ENCODE measurements around the gene PSENEN. TPM values are rescaled to one million over a fixed set of nuclear protein-coding genes. Genes with fewer than 3 reads are reported as not detected.
"Not testable (repeated sequence)": the region's sequence is repeated elsewhere in the genome, so short reads cannot be mapped to it uniquely, and the experiment has no call there.

The PSENEN gene
- total RNA-seq, 1 experiment from 2014 or later = 65.0 TPM

DNA sequence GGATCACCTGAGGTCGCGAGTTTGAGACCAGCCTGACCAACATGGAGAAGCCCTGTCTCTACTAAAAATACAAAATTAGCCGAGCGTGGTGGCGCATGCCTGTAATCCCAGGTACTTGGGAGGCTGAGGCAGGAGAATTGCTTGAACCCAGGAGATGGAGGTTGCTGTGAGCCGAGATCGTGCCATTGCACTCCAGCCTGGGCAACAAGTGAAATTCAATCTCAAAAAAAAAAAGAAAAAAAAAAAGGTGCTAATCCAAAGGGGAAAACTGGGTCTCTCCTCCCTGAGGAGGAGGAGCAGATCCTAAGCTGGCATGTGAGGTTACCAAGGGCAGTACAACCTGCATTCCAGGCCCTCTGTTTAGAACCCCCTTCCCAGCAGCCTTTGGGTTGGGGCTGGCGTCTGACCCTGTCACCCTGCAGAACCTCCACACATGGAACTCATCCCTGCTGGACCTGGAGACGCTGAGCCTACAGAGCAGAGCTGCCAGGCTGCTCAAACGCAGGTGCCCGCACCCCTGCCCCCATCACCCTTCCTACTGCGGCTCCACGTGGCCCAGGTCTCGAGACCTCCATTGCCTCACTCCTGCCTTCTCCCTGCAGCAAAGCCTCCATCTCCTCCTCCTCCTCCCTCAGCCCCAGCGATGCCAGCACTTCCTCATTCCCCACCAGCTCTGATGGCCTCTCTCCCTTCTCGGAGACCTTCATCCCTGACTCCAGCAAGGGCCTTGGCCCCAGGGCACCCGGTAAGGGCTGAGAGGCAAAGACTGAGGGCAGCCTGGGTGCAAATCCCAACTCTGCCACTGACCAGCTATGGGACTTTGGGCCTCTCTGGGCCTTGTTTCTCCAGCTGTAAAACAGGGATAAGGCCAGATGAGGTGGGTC lies 19.2 kb downstream of the PSENEN start:
- Mint-ChIP-seq H3K4me1 (ENCODE audit: insufficient read depth, unreplicated experiment) (peaks cover under 1% of the 10 kb centered on the region), H3K27ac (ENCODE audit: low read depth, unreplicated experiment) (no peak overlapping the region), H3K36me3 (ENCODE audit: insufficient read depth, unreplicated experiment) (peaks cover 49% of the 10 kb centered on the region), H3K9me3 (ENCODE audit: unreplicated experiment) (no peaks in the 10 kb centered on the region), H3K27me3 (ENCODE audit: insufficient read depth, unreplicated experiment) (no peaks in the 10 kb centered on the region), H3K4me3 (ENCODE audit: unreplicated experiment) (no peak overlapping the region)
- no peak for DNase-seq (ENCODE audit: unreplicated experiment)
- TF ChIP-seq, protein P1, sequence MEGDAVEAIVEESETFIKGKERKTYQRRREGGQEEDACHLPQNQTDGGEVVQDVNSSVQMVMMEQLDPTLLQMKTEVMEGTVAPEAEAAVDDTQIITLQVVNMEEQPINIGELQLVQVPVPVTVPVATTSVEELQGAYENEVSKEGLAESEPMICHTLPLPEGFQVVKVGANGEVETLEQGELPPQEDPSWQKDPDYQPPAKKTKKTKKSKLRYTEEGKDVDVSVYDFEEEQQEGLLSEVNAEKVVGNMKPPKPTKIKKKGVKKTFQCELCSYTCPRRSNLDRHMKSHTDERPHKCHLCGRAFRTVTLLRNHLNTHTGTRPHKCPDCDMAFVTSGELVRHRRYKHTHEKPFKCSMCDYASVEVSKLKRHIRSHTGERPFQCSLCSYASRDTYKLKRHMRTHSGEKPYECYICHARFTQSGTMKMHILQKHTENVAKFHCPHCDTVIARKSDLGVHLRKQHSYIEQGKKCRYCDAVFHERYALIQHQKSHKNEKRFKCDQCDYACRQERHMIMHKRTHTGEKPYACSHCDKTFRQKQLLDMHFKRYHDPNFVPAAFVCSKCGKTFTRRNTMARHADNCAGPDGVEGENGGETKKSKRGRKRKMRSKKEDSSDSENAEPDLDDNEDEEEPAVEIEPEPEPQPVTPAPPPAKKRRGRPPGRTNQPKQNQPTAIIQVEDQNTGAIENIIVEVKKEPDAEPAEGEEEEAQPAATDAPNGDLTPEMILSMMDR (IDR thresholded peaks at IDR 0.05; ENCODE audit: unreplicated experiment) = no peak
- ChIA-PET POLR2A (no interaction called here), CTCF (no interaction called here)
- intact Hi-C loops (cut with micrococcal nuclease) = no loop called here
- no TSS peak for BruUV-seq (replicated peaks)

DNA sequence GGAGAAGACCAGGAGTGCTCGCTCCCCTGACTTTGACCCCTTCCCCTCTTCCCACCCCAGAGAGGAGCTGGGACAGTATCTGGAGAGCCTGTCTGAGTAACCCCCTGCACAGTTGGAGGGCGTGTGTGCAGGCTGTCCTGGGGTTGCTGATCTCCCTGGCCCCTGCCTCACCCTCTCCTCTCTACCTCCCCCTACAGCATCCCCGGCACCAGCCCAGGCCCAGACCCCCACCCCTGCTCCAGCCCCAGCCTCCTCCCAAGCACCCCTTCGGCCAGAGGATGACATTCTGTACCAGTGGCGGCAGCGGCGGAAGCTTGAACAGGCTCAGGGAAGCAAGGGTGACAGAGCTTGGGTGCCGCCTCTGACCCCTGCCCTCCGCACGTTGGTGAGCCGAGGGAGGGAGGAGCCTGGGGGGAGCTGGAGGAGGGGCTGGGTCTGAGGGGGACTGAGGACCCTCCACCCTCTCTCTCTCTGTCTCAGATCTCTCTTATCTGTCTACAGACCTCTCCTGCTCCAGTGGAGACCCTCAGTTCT lies 21.2 kb downstream of the PSENEN start:
- TF ChIP-seq, protein P1 (IDR thresholded peaks at IDR 0.05; ENCODE audit: unreplicated experiment) = no peak
- POLR2A ChIA-PET = interaction anchor here (0.7 to 1.2 kb wide), 2 partner anchors 18 to 146 kb away, joined by 3 to 4 read pairs; partner anchors contain the start of gene LIN37
- Mint-ChIP-seq H3K27me3 (ENCODE audit: insufficient read depth, unreplicated experiment) (no peaks in the 10 kb centered on the region), H3K36me3 (ENCODE audit: insufficient read depth, unreplicated experiment) (peaks cover 35% of the 10 kb centered on the region), H3K9me3 (ENCODE audit: unreplicated experiment) (no peaks in the 10 kb centered on the region), H3K4me1 (ENCODE audit: insufficient read depth, unreplicated experiment) (no peaks in the 10 kb centered on the region), H3K27ac (ENCODE audit: low read depth, unreplicated experiment) (no peak overlapping the region), H3K4me3 (ENCODE audit: unreplicated experiment) (no peak overlapping the region)
- intact Hi-C loops (cut with micrococcal nuclease) = no loop called here
- no TSS peak for BruUV-seq (replicated peaks)
- CTCF ChIA-PET = no interaction called here
- no peak for DNase-seq (ENCODE audit: unreplicated experiment)

DNA sequence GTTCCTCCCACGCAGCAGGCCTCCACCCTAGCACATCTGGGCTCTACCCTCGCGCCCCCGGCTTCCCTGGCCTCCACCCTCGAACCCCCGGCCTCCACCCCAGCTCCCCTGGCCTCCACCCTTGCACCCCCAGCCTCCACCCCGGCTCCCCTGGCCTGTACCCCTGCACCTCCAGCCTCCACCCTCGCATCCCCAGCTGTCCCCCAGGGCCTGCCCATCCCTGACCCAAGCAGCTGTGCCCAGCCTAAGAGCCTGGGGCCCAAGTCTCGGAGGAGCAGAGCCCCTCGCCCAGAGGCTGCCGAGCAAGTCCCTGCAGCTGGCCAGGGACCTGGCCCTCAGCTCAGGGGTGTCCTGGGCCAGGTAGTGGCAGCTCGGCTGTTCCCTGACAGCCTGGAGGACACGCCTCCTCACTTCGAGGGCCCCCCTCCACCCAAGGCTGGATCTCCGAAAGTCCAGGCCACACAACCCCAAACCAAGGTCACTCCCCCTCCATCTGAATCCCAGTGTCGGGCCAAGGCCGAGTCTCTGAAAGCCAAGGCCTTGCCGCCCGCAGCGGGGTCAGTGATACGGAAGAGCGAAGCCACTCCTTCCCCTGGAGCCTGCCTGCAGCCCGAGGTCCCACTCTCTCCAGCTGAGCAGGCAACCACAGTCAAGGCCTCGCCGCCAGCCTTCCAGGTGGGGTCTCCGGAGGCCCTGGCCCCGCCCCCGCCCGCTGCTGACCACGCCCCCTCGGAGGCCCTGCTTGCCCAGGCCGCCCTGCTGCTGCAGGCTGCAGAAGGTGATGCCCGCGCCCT lies 22.0 kb downstream of the PSENEN start:
- intact Hi-C loops (cut with micrococcal nuclease) = no loop called here
- ChIA-PET POLR2A (interaction anchor here (1.2 kb wide), 1 partner anchor 19 kb away, joined by 4 read pairs; the partner anchor contains the start of gene LIN37), CTCF (interaction anchor here (0.8 kb wide), 1 partner anchor 119 kb away, joined by 3 read pairs; the partner anchor contains the start of gene COX6B1)
- no TSS peak for BruUV-seq (replicated peaks)
- no peak for DNase-seq (ENCODE audit: unreplicated experiment)
- Mint-ChIP-seq H3K27ac (ENCODE audit: low read depth, unreplicated experiment) (no peak overlapping the region), H3K27me3 (ENCODE audit: insufficient read depth, unreplicated experiment) (no peaks in the 10 kb centered on the region), H3K4me3 (ENCODE audit: unreplicated experiment) (no peak overlapping the region), H3K9me3 (ENCODE audit: unreplicated experiment) (no peaks in the 10 kb centered on the region), H3K36me3 (ENCODE audit: insufficient read depth, unreplicated experiment) (peaks cover 27% of the 10 kb centered on the region), H3K4me1 (ENCODE audit: insufficient read depth, unreplicated experiment) (no peaks in the 10 kb centered on the region)
- TF ChIP-seq, protein P1 (IDR thresholded peaks at IDR 0.05; ENCODE audit: unreplicated experiment) = no peak

DNA sequence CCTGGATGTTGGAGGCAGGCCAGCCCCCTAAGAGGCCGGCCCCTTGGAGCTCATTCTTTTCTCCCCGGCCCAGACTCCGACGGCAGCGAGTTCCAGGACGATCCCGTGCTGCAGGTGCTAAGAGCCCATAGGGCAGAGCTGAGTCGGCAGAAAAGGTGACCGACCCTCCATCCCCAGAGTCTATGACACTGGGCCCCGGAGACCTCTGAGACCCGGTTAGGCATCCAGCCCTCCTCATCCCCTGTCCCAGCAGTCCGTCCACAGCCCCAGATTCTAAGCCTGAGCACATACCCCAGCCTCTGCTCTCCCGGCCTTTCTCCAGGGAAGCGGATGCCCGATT lies 22.6 kb downstream of the PSENEN start:
- no peak for DNase-seq (ENCODE audit: unreplicated experiment)
- POLR2A ChIA-PET = no interaction called here
- Mint-ChIP-seq H3K36me3 (ENCODE audit: insufficient read depth, unreplicated experiment) (peaks cover 24% of the 10 kb centered on the region), H3K9me3 (ENCODE audit: unreplicated experiment) (no peaks in the 10 kb centered on the region), H3K4me3 (ENCODE audit: unreplicated experiment) (no peak overlapping the region), H3K4me1 (ENCODE audit: insufficient read depth, unreplicated experiment) (no peaks in the 10 kb centered on the region), H3K27me3 (ENCODE audit: insufficient read depth, unreplicated experiment) (no peaks in the 10 kb centered on the region), H3K27ac (ENCODE audit: low read depth, unreplicated experiment) (no peak overlapping the region)
- TF ChIP-seq, protein P1 (IDR thresholded peaks at IDR 0.05; ENCODE audit: unreplicated experiment) = no peak
- BruUV-seq (replicated peaks) = no TSS peak
- CTCF ChIA-PET = interaction anchor here (0.8 kb wide), 1 partner anchor 120 kb away, joined by 3 read pairs; the partner anchor contains the start of gene COX6B1
- intact Hi-C loops (cut with micrococcal nuclease) = no loop called here

DNA sequence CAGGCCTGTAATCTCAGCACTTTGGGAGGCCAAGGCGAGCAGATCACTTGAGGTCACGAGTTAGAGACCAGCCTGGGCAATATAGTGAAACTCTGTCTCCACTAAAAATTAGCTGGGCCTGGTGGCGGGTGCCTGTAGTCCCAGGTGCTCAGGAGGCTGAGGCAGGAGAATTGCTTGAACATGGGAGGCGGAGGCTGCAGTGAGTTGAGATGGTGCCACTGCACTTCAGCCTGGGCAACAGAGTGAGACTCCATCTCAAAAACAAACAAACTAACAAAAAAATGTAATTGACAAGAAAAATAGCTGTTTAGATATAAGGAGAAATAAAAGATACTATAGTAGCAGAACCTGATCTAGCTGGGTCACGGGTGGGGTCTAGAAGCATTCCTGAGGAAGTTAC lies 26.9 kb downstream of the PSENEN start:
- POLR2A ChIA-PET = interaction anchor here (0.8 kb wide), 1 partner anchor 24 kb away, joined by 3 read pairs; the partner anchor contains the start of gene LIN37
- intact Hi-C loops (cut with micrococcal nuclease) = loop anchor here (10.0 kb wide), 1 partner anchor 162 kb away; the partner anchor contains the start of gene LRFN3
- CTCF ChIA-PET = not testable (repeated sequence)

More for the DNA sequence above, 26.9 kb downstream of the PSENEN start:
- not testable (repeated sequence) for BruUV-seq (replicated peaks); DNase-seq (ENCODE audit: unreplicated experiment); H3K4me3 Mint-ChIP-seq (ENCODE audit: unreplicated experiment); H3K9me3 Mint-ChIP-seq (ENCODE audit: unreplicated experiment); H3K27me3 Mint-ChIP-seq (ENCODE audit: insufficient read depth, unreplicated experiment); H3K27ac Mint-ChIP-seq (ENCODE audit: low read depth, unreplicated experiment)
- Mint-ChIP-seq H3K4me1 (ENCODE audit: insufficient read depth, unreplicated experiment) (peaks cover 17% of the 10 kb centered on the region), H3K36me3 (ENCODE audit: insufficient read depth, unreplicated experiment) (peaks cover 13% of the 10 kb centered on the region)
